ENCODE data around the gene RAB11FIP4.

Gene RAB11FIP4

DNA sequence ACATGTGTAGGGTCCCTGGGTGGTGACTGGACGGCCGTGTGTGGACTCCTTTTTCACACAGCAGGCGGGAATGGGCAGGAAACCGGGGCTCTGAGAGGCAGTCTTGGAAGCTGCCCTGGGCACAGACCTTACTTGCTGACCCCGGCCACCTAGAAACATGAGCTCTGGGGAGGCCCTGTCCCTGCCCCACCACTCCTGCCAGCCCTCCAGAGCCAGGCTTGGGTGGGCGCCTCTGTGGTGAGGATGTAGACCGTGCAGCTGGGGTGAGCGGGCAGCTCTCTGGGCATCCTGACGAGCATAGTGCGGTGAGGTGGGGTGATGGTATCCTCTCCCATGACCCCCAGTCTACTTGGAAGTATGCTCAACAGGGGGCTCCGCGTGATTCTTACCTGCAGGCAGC lies 121.3 kb downstream of the RAB11FIP4 start:
- Histone ChIP-seq H4K20me1 (ENCODE audit: control insufficient read depth, insufficient read depth, low read depth, low read length) (peaks cover 2% of the 10 kb centered on the region; the same call in 1 of the 2 replicates), H3K27me3 (ENCODE audit: control insufficient read depth, low read length) (no peaks in the 10 kb centered on the region), H3K36me3 (ENCODE audit: control insufficient read depth, low read length) (no peaks in the 10 kb centered on the region), H3K4me1 (ENCODE audit: control insufficient read depth, low read length) (peaks cover 28% of the 10 kb centered on the region), H3F3A (ENCODE audit: control insufficient read depth, insufficient read depth) (no peaks in the 10 kb centered on the region; the same call in 1 of the 2 replicates), H3K79me2 (ENCODE audit: control insufficient read depth, low read length) (peaks cover 36% of the 10 kb centered on the region), H3K27ac (ENCODE audit: low read depth, low read length) (no peak overlapping the region), H3K4me3 (ENCODE audit: low read length) (no peak overlapping the region), H3K9me2 (replicated peaks; ENCODE audit: control insufficient read depth, low read length) (no peaks in the 10 kb centered on the region), H3K4me2 (ENCODE audit: low read length) (no peak overlapping the region), H3K9me3 (ENCODE audit: control insufficient read depth, insufficient read depth, low read length) (no peaks in the 10 kb centered on the region)
- TF ChIP-seq EZH2phosphoT487 (IDR thresholded peaks at IDR 0.05; ENCODE audit: borderline replicate concordance, low read length) (no peak), CTCF (IDR thresholded peaks at IDR 0.05; ENCODE audit: low read depth, low read length, poor library complexity, severe bottlenecking) (no peak)

DNA sequence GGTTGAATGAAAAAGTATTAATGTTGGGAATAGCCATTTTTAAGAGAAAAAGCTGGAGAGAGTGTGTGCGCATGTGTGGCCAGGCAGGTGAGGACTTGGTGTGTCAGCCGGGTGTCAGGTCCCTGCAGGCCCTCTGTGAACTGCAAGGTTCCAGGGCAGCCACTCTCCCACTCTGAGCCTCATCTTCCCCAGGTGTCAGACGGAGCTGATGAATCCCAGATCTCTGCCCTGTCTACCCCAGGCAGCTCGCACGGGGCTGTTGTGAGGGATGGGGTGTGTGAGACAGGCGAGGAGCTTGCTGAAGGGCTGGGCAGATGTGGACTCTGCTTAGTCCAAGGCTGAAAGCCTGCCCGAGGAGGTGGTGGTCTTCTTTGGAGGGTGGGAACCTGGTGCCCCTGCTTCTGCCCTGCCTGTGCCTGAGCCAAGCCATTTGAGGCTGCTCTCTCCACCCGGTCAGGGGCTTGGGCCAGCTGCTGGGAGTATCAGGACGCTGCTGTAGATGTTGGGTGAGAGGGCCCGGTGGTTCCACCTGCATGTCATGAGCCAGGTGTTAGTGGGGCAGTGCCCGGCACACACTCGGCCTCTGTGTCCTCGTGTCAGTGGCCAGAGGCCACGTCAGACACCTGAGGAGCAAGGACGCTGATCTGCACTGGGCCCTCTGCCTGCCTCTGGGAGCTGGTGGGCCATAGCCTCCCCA lies 122.4 kb downstream of the RAB11FIP4 start:
- Histone ChIP-seq H3K4me2 (ENCODE audit: low read length) (no peak overlapping the region), H3K36me3 (ENCODE audit: control insufficient read depth, low read length) (no peaks in the 10 kb centered on the region; the same call in 1 of the 2 replicates), H4K20me1 (ENCODE audit: control insufficient read depth, insufficient read depth, low read depth, low read length) (peaks cover 2% of the 10 kb centered on the region; the same call in 1 of the 2 replicates), H3K9me3 (ENCODE audit: control insufficient read depth, insufficient read depth, low read length) (no peaks in the 10 kb centered on the region), H3K79me2 (ENCODE audit: control insufficient read depth, low read length) (peaks cover 26% of the 10 kb centered on the region), H3K27ac (ENCODE audit: low read depth, low read length) (no peak overlapping the region), H3K4me3 (ENCODE audit: low read length) (no peak overlapping the region), H3K4me1 (ENCODE audit: control insufficient read depth, low read length) (peaks cover 17% of the 10 kb centered on the region), H3F3A (ENCODE audit: control insufficient read depth, insufficient read depth) (no peaks in the 10 kb centered on the region; the same call in 1 of the 2 replicates), H3K9me2 (replicated peaks; ENCODE audit: control insufficient read depth, low read length) (no peaks in the 10 kb centered on the region), H3K27me3 (ENCODE audit: control insufficient read depth, low read length) (no peaks in the 10 kb centered on the region)
- TF ChIP-seq EZH2phosphoT487 (IDR thresholded peaks at IDR 0.05; ENCODE audit: borderline replicate concordance, low read length) = no peak
- TF ChIP-seq CTCF (IDR thresholded peaks at IDR 0.05; ENCODE audit: low read depth, low read length, poor library complexity, severe bottlenecking) = no peak

DNA sequence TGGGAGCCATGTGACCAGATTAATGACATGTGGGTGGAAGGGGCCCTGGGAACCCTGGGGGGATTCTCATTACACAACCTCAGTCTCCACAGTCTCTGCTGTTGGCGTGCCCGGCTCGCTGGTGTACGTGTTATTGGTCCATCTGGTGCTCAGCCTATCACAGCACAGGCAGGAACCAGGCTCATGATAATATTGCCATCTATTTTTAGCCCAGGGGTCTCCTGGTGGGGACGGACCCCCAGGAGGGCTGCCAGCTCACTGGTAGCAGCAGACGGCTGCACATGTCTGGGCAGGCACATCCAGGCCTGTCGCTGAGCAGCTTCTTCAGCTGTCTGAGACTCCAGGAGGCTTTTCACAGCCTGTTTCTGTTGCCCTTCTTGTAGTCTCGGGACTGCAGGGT lies 123.8 kb downstream of the RAB11FIP4 start:
- TF ChIP-seq CTCF (IDR thresholded peaks at IDR 0.05; ENCODE audit: low read depth, low read length, poor library complexity, severe bottlenecking) (no peak), EZH2phosphoT487 (IDR thresholded peaks at IDR 0.05; ENCODE audit: borderline replicate concordance, low read length) (no peak)
- Histone ChIP-seq H3K79me2 (ENCODE audit: control insufficient read depth, low read length) (peaks cover 12% of the 10 kb centered on the region), H3K4me3 (ENCODE audit: low read length) (no peak overlapping the region), H3K4me1 (ENCODE audit: control insufficient read depth, low read length) (peaks cover 3% of the 10 kb centered on the region), H3K9me2 (replicated peaks; ENCODE audit: control insufficient read depth, low read length) (no peaks in the 10 kb centered on the region), H3K36me3 (ENCODE audit: control insufficient read depth, low read length) (no peaks in the 10 kb centered on the region; the same call in 1 of the 2 replicates), H4K20me1 (ENCODE audit: control insufficient read depth, insufficient read depth, low read depth, low read length) (peaks cover 2% of the 10 kb centered on the region; the same call in 1 of the 2 replicates), H3K27me3 (ENCODE audit: control insufficient read depth, low read length) (no peaks in the 10 kb centered on the region), H3K4me2 (ENCODE audit: low read length) (no peak overlapping the region), H3F3A (ENCODE audit: control insufficient read depth, insufficient read depth) (no peaks in the 10 kb centered on the region; the same call in 1 of the 2 replicates), H3K27ac (ENCODE audit: low read depth, low read length) (no peak overlapping the region), H3K9me3 (ENCODE audit: control insufficient read depth, insufficient read depth, low read length) (no peaks in the 10 kb centered on the region)
